ENCODE results near the gene KANK3.
"Not testable (repeated sequence)": the region's sequence is repeated elsewhere in the genome, so short reads cannot be mapped to it uniquely, and the experiment has no call there.

KANK3 gene

DNA sequence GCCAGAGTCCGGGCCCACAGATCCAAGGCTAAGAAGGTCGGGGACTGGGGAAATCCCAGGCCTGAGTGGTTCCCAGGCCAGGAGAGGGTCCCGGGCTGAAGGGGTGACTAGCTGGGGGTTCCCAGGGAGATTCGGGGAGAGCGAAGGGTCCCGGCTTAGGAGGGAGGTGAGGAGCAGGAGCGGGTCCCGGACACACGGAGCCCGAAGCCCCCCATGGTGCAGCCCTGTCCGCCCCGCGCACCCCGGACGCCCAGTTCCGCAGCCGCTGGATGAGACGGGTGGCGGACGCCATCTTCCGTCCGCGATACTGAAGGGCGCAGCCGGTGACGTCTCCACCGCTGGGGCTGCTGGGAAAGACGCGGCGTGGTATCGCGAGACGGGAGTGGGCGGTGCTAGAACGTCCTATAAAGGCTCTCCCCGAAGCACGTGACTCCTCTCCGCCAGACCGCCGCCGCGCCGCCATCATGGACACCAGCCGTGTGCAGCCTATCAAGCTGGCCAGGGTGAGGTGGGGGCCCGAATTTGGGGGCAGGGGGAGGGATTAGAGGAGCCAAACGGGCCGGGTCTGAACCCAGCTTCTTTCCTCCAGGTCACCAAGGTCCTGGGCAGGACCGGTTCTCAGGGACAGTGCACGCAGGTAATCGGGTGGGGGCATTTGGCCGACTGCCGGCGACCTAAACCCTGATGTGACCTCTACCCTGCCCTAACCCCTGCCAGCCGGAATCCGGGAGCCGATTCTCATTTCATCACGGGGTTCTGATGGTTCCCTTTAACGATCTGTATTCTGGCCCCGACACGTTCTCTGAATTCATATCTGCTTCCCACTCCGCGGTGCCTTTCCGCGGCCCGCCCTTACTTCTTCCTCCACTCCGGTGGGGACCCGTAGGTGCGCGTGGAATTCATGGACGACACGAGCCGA is 21.7 kb downstream of the KANK3 start, which contains the start of the genes NDUFA7 and RPS28:
NDUFA7 (minus strand) TSS at position 309 of the 919 bp plus-strand sequence; CDS start at position 292, 17 bp downstream.
RPS28 (plus strand) TSS at position 430 of the 919 bp plus-strand sequence; CDS start at position 465, 35 bp downstream.
- TF ChIP-seq, protein P1, sequence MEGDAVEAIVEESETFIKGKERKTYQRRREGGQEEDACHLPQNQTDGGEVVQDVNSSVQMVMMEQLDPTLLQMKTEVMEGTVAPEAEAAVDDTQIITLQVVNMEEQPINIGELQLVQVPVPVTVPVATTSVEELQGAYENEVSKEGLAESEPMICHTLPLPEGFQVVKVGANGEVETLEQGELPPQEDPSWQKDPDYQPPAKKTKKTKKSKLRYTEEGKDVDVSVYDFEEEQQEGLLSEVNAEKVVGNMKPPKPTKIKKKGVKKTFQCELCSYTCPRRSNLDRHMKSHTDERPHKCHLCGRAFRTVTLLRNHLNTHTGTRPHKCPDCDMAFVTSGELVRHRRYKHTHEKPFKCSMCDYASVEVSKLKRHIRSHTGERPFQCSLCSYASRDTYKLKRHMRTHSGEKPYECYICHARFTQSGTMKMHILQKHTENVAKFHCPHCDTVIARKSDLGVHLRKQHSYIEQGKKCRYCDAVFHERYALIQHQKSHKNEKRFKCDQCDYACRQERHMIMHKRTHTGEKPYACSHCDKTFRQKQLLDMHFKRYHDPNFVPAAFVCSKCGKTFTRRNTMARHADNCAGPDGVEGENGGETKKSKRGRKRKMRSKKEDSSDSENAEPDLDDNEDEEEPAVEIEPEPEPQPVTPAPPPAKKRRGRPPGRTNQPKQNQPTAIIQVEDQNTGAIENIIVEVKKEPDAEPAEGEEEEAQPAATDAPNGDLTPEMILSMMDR (IDR thresholded peaks at IDR 0.05): peak; percentile 66
- Histone ChIP-seq H3K36me3 (peaks cover 18% of the 10 kb centered on the region), H3K27me3 (peaks cover 7% of the 10 kb centered on the region), H3K9me3 (no peaks in the 10 kb centered on the region), H3K27ac (peak within 1 kb of the TSS; percentile 79), H3K4me1 (ENCODE audit: control insufficient read depth in 1 of 2, insufficient read depth in 1 of 2, low read depth in 1 of 2, low read length in 1 of 2) (peaks cover 19 to 24% of the 10 kb centered on the region in 2 experiments), H3K4me3 (ENCODE audit: low read depth in 1 of 2, low read length in 1 of 2) (peak within 1 kb of the TSS; percentile 91)

DNA sequence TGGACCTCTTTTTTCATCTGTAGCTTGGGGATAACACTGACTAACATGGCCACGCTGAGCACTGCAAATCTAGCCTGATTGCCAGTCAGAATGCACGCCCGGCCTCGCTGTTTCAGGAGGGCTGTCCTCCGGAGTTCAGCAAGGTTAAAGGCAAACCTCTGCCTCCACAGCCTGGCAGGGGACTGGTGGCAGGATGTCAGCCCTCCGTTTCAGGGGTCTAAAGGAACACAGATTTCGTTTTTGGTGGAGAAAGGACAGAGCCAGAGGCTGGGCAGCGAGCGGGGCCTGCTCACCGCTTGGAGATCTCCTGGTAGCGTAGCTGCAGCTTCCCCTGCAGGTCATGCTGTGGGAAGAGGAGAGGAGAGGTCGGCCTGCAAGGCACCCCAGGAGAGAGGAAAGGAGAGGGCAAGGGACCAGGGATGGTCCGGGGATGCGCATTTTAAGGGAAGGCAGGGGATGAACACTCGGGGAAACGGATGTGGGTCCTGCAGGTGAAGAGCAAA is 22.4 kb downstream of the KANK3 start:
- Histone ChIP-seq H3K36me3 (peaks cover 25% of the 10 kb centered on the region), H3K4me3 (ENCODE audit: low read depth in 1 of 2, low read length in 1 of 2) (peak overlapping the region; percentile 91), H3K27me3 (peaks cover under 1% of the 10 kb centered on the region), H3K27ac (peak overlapping the region; percentile 79), H3K9me3 (no peaks in the 10 kb centered on the region), H3K4me1 (ENCODE audit: control insufficient read depth in 1 of 2, insufficient read depth in 1 of 2, low read depth in 1 of 2, low read length in 1 of 2) (peaks cover 19 to 24% of the 10 kb centered on the region in 2 experiments)
- TF ChIP-seq, protein P1 (IDR thresholded peaks at IDR 0.05): no peak

DNA sequence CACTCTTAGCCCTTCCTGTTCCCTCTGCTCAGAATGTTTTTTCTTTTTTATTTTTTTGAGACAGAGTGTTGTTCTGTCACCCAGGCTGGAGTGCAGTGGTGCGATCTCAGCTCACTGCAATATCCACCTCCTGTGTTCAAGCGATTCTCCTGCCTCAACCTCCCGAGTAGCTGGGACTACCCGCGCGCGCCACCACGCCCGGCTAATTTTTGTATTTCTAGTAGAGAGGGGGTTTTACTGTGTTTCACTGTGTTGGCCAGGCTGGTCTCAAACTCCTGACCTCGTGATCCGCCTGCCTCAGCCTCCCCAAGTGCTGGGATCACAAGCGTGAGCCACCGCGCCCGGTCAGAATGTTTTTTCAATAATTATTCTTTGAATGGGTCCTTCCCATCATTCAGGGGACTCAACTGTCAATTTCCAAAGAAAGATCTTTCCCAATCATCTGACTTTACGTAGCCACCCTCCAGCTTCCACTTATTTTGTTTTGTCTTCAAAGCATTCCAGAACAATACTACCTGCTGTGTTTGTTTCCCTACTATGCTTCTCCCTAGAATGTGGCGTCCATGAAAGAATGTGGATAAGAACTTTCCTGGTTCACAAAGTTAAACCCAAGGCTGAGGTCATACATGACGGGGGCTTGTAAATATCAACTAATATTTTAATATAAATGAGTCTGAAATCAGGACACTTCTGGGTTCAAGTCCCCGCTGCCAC is 23.1 kb downstream of the KANK3 start:
- peaks cover 31% of the 10 kb centered on the region for H3K36me3 ChIP-seq
- H3K4me3 ChIP-seq (ENCODE audit: low read depth in 1 of 2, low read length in 1 of 2): peak overlapping the region in 1 of 2 experiments; percentile 91
- H3K9me3 ChIP-seq: no peaks in the 10 kb centered on the region
- peaks cover 19 to 24% of the 10 kb centered on the region in 2 experiments for H3K4me1 ChIP-seq (ENCODE audit: control insufficient read depth in 1 of 2, insufficient read depth in 1 of 2, low read depth in 1 of 2, low read length in 1 of 2)
- H3K27me3 ChIP-seq: no peaks in the 10 kb centered on the region
- H3K27ac ChIP-seq: no peak overlapping the region
- TF ChIP-seq, protein P1 (IDR thresholded peaks at IDR 0.05): no peak

DNA sequence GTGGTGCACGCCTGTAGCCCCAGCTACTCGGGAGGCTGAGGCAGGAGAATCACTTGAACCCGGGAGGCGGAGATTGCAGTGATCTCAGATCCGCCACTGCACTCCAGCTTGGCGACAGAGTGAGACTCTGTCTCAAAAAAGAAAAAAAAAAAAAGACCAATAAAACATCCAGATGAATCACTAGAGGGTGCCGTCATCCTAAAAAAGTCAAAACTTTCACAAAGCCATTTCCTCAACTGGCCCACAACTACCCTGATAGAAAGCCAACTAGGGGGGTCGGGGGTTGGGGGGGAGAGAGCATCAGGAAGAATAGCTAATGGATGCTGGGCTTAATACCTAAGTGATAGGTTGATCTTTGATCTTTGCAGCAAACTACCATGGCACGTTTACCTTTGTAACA is 24.2 kb downstream of the KANK3 start:
- H3K4me3 ChIP-seq (ENCODE audit: low read depth in 1 of 2, low read length in 1 of 2); H3K27me3 ChIP-seq; H3K9me3 ChIP-seq; H3K27ac ChIP-seq: not testable (repeated sequence)
- H3K36me3 ChIP-seq: peaks cover 40% of the 10 kb centered on the region
- peaks cover 19 to 24% of the 10 kb centered on the region in 2 experiments for H3K4me1 ChIP-seq (ENCODE audit: control insufficient read depth in 1 of 2, insufficient read depth in 1 of 2, low read depth in 1 of 2, low read length in 1 of 2)

DNA sequence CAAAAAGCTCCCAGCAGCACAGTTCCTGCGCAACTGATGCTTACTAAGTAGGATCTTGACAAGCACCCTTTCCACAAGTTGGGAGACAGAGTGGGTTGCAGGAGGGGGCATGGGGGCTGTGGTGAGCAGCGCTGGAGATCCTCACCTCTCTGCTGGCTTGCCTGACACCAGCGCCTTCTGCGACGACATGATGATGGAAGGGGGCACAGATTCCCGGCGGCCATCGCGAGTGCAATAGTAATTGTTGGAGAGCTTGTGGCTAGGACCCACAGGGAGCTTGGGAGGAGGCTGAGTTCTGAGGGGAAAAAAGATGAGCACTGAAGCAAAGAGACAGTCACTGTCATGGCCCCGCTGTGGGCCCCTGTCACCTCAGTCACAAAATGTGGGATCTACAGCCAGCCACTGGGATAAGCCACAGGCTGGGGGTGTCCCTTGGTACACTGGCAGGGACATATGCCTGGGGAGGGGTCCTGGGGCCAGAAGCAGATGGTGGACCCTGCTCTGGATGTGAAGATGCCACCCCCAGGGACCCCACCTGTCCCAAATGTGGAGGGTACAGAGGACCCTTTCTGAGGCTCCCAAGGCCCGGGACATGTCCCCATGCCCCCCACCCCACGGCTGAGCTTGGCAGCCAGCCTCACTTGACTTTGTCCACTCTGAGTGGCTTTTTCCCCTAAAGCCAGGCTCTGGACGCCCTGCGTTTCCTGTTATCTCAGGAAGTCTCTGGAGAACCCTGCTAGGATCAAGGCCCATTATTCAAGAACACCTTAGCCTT is 26.5 kb downstream of the KANK3 start:
- H3K27me3 ChIP-seq: no peaks in the 10 kb centered on the region
- H3K36me3 ChIP-seq: peaks cover 53% of the 10 kb centered on the region
- H3K9me3 ChIP-seq: no peaks in the 10 kb centered on the region
- no peak overlapping the region for H3K27ac ChIP-seq
- H3K4me1 ChIP-seq (ENCODE audit: control insufficient read depth in 1 of 2, insufficient read depth in 1 of 2, low read depth in 1 of 2, low read length in 1 of 2): peaks cover 11% of the 10 kb centered on the region in 2 experiments
- TF ChIP-seq, protein P1 (IDR thresholded peaks at IDR 0.05): no peak
- H3K4me3 ChIP-seq (ENCODE audit: low read depth in 1 of 2, low read length in 1 of 2): no peak overlapping the region

DNA sequence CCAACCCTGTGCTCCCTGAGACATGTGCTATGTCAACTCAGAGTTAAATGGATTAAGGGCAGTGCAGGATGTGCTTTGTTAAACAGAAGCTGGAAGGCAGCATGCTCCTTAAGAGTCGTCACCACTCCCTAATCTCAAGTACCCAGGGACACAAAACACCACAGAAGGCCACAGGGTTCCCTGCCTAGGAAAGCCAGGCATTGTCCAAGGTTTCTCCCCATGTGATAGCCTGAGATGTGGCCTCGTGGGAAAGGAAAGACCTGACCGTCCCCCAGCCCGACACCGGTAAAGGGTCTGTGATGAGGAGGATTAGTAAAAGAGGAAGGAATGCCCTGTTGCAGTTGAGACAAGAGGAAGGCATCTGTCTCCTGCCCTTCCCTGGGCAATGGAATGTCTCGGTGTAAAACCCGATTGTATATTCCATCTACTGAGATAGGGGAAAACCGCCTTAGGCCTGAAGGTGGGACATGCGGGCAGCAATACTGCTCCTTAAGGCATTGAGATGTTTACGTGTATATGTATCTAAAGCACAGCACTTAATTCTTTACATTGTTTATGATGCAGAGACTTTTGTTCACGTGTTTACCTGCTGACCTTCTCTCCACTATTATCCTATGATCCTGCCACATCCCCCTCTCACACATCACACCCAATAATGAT is 28.0 kb downstream of the KANK3 start:
- not testable (repeated sequence) for H3K4me3 ChIP-seq (ENCODE audit: low read depth in 1 of 2, low read length in 1 of 2); H3K4me1 ChIP-seq (ENCODE audit: control insufficient read depth in 1 of 2, insufficient read depth in 1 of 2, low read depth in 1 of 2, low read length in 1 of 2); H3K27ac ChIP-seq; H3K9me3 ChIP-seq; H3K27me3 ChIP-seq
- H3K36me3 ChIP-seq: peaks cover 67% of the 10 kb centered on the region
